Pons (tissue), 1 donor: ENCODE measurements around the gene CCDC92.
A peak's percentile ranks its signal among the peaks of the same experiment; 100 is the strongest.

Experiments used
- DNase-seq: peaks from one replicate; pipeline ENCODE4 v3.0.0-alpha.2; 2016; ENCODE audit warnings: low spot score

Gene CCDC92

GRCh38 chr12:123976227-123976826 is 3.7 kb upstream of the CCDC92 start:
- DNase-seq, result no peak

GRCh38 chr12:123973552-123974341 is 1.1 kb upstream of the CCDC92 start:
- DNase-seq, result peak; percentile 28

- peak; percentile 44 for DNase-seq
Observed at GRCh38 chr12:123971770-123972456, 718 bp downstream of the CCDC92 start.

- no peak for DNase-seq
Observed at GRCh38 chr12:123971449-123971769, 1.2 kb downstream of the CCDC92 start.

- no peak for DNase-seq
Observed at GRCh38 chr12:123967121-123967586, 5.5 kb downstream of the CCDC92 start.

GRCh38 chr12:123966596-123966995 is 6.0 kb downstream of the CCDC92 start:
- DNase-seq, result no peak

GRCh38 chr12:123965382-123965781 is 7.2 kb downstream of the CCDC92 start:
- no peak for DNase-seq

GRCh38 chr12:123963821-123964220 is 8.8 kb downstream of the CCDC92 start:
- DNase-seq, result no peak

GRCh38 chr12:123962513-123962912 is 10.1 kb downstream of the CCDC92 start:
- DNase-seq, result no peak

GRCh38 chr12:123961585-123962345 is 10.9 kb downstream of the CCDC92 start:
- DNase-seq, result no peak

- no peak for DNase-seq
Observed at GRCh38 chr12:123960856-123961255, 11.8 kb downstream of the CCDC92 start.

- no peak for DNase-seq
Observed at GRCh38 chr12:123960029-123960735, 12.4 kb downstream of the CCDC92 start.

- DNase-seq, result no peak
Observed at GRCh38 chr12:123958876-123959275, 13.8 kb downstream of the CCDC92 start.

- no peak for DNase-seq
Observed at GRCh38 chr12:123958462-123958861, 14.2 kb downstream of the CCDC92 start.

- no peak for DNase-seq
Observed at GRCh38 chr12:123957196-123957595, 15.4 kb downstream of the CCDC92 start.

GRCh38 chr12:123956249-123956648 is 16.4 kb downstream of the CCDC92 start:
- no peak for DNase-seq

- DNase-seq, result no peak
Observed at GRCh38 chr12:123954647-123955350, 17.8 kb downstream of the CCDC92 start.

- DNase-seq, result no peak
Observed at GRCh38 chr12:123952037-123952436, 20.6 kb downstream of the CCDC92 start.

- DNase-seq, result no peak
Observed at GRCh38 chr12:123951467-123951866, 21.2 kb downstream of the CCDC92 start.

- no peak for DNase-seq
Observed at GRCh38 chr12:123950476-123951349, 21.9 kb downstream of the CCDC92 start.
